GM12865 (cell line): ENCODE data around the gene SAV1.
A peak's percentile ranks its signal among the peaks of the same experiment; 100 is the strongest.
"Not testable (repeated sequence)": the region's sequence is repeated elsewhere in the genome, so short reads cannot be mapped to it uniquely, and the experiment has no call there.

Source experiments
- DNase-seq: peaks from one replicate; pipeline ENCODE4 v3.0.0; 2010; ENCODE audit warnings: low read depth
- H3K4me3 ChIP-seq: 2 replicates; pipeline ENCODE4 v1.5.1; 2011; ENCODE audit warnings: mild to moderate bottlenecking, low read depth, low read length, control low read depth
- CTCF ChIP-seq: IDR thresholded peaks from 2 replicates; pipeline ENCODE4 v1.5.1; 2011; ENCODE audit warnings: low read length, control low read depth, low read depth, inconsistent platforms; ENCODE audit not compliant: insufficient read depth; ENCODE audit errors: missing control alignments

The SAV1 gene

DNA sequence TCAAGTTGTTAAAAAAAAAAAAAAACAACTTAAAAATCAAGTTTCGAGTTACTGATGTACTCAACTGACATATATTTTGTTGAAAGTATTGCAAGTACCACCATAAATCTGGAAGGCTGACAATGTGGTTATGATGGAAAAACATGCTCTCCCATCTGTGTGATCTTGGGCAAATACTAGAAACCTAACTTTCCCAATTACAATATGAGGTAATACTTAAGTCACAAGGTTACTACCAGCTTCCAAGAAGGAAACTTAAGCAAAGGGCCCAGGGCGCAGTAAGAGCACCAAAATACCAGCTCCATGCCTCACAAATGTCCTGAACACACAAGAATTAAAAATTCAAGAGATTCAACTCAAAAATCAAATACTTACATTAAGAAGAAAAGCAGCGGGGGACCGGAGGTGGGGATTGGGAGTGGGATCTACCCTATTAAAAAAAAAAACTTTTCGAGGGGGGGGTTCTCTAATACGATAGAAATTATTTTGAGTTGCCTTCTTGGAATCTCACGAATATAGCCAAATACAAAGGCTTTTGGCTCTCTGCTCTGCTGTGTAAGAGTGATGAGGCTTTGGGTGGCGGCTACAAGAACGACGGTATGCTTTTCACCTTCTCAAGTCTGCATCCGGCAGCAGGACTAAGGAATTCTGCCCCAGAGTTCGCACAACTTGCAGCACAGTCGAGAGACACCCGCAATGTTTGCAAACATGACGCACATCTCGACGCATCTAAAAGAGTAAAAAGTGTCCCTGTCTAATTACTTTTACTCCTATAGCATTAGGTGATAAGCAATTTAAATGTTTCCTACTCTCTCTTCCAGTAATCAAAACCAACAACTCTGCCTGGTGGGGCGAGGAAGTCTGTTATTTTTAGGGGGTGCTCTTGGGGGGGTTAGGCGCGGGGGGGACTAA, 1.1 kb downstream of the SAV1 start:
- peak overlapping the region; percentile 60 for H3K4me3 ChIP-seq
- TF ChIP-seq CTCF = no peak
- DNase-seq = peak; percentile 64

GRCh38 chr14:50665300-50665699, 2.8 kb downstream of the SAV1 start:
- DNase-seq = not testable (repeated sequence)
- H3K4me3 ChIP-seq = peak overlapping the region; percentile 60

GRCh38 chr14:50664579-50664978, 3.5 kb downstream of the SAV1 start:
- not testable (repeated sequence) for H3K4me3 ChIP-seq, DNase-seq

DNA sequence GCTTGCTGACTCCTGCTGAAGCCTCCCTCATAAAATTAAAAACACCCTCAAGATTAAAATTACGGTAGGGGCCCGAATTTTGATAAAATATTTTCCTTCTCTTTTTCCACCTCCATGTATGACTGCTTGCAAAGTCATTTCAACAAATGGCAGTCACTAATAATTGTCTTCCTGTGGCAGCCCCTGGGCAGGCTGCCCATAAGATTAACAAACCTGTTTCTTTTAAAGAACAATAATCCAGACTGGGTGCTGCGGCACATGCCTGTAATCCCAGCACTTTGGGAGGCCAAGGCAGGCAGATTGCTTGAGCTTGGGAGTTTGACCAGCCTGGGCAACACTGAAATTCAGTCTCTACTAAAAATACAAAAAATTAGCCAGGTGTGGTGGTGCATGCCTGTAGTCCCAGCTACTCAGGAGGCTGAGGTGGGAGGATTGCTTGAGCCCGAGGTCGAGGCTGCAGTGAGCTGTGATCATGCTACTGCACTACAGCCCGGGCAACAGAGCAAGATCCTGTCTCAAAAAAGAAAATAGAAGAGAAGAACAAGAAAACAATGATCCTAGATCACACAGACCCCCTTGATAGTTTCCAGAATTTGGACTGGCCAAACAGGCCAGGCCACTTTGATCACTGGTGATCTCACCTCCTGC, 8.7 kb downstream of the SAV1 start:
- H3K4me3 ChIP-seq = no peak overlapping the region
- TF ChIP-seq CTCF = no peak
- no peak for DNase-seq

GRCh38 chr14:50658203-50658602, 9.9 kb downstream of the SAV1 start:
- DNase-seq = no peak
- no peak for TF ChIP-seq CTCF
- H3K4me3 ChIP-seq = no peak overlapping the region

DNA sequence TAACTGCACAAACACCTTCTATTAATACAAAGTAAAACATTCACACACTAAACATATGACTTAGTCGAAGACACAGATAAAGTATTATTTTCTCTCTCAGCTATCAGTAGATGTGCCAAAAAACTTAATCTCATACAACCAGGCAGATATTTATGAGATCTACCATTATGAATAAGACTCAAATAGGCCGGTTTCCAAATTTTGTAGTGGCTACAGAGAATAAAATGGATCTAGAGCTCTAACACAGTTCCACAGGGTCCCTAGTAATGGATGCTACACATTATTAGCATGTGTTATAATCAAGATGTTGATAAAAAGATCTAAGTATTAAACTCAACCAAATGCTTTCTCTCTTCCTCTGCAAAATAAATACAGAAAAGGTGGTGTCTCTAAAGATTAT, 10.4 kb downstream of the SAV1 start:
- no peak for DNase-seq
- no peak for TF ChIP-seq CTCF
- no peak overlapping the region for H3K4me3 ChIP-seq

DNA sequence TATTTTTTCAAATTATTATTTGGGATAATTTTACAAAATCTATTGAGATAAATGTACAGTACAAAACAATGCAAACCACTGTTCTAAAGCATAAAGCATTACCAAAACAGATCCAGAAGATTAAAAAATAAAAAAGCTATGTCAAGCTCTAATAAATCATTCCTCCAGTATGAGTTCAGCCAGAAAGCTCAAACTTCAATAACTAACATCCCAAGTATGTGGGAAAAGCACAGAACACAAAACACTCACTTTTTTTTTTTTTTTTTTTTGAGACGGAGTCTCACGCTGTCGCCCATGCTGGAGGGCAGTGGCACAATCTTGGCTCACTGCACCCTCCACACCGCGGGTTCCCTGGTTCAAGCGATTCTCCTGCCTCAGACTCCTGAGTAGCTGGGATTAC, 11.3 kb downstream of the SAV1 start:
- TF ChIP-seq CTCF = no peak

GRCh38 chr14:50649691-50650090, 18.4 kb downstream of the SAV1 start:
- no peak for TF ChIP-seq CTCF
- no peak overlapping the region for H3K4me3 ChIP-seq
- peak; percentile 49 for DNase-seq

More for the DNA sequence above, 11.3 kb downstream of the SAV1 start:
- DNase-seq = no peak
- H3K4me3 ChIP-seq = no peak overlapping the region
